BLaER1 treated with 17β-estradiol and CSF1 and Interleukin-3, amounts not matched to agents 10 nM and 100 nM (cell line): ENCODE results near the gene TENM4.

Source experiments
- H3K27ac ChIP-seq, 11 experiments: shearing (Covaris generic); formaldehyde crosslinking; 2 replicates each; pipeline ENCODE4 v1.8.1; 2022
- H3K27me3 ChIP-seq, 11 experiments: shearing (Covaris generic); formaldehyde crosslinking; 2 replicates each; pipeline ENCODE4 v1.8.1; 2022
- H3K36me3 ChIP-seq, 11 experiments: shearing (Covaris generic); formaldehyde crosslinking; 2 replicates each; pipeline ENCODE4 v1.8.1; 2022
- H3K4me1 ChIP-seq, 10 experiments: shearing (Covaris generic); formaldehyde crosslinking; 2 replicates each; pipeline ENCODE4 v1.8.1; 2022
- H3K4me2 ChIP-seq, 11 experiments: shearing (Covaris generic); formaldehyde crosslinking; 2 replicates each; pipeline ENCODE4 v1.8.1; 2022
- H3K4me3 ChIP-seq, 10 experiments: shearing (Covaris generic); formaldehyde crosslinking; 2 replicates each; pipeline ENCODE4 v1.8.1; 2022
- H3K9ac ChIP-seq, 11 experiments: shearing (Covaris generic); formaldehyde crosslinking; 2 replicates each; pipeline ENCODE4 v1.8.1; 2022
- H3K9me3 ChIP-seq, 11 experiments: shearing (Covaris generic); formaldehyde crosslinking; replicated peaks in 1 of 11; 2 replicates each; pipeline ENCODE4 v1.8.1; 2022
- H4K20me1 ChIP-seq, 11 experiments: shearing (Covaris generic); formaldehyde crosslinking; 2 replicates each; pipeline ENCODE4 v1.8.1; 2022
- Cebpa-rat ChIP-seq, 11 experiments: shearing (Covaris generic); IDR thresholded peaks; 2 replicates each; pipeline ENCODE4 v1.8.1; 2022

TENM4 gene

GRCh38 chr11:78690352-78690987 lies 750.4 kb downstream of the TENM4 start:
- no peak overlapping the region for H3K9ac ChIP-seq
- H3K9me3 ChIP-seq = no peaks in the 10 kb centered on the region
- no peaks in the 10 kb centered on the region for H3K4me1 ChIP-seq
- no peaks in the 10 kb centered on the region for H3K27me3 ChIP-seq
- no peak for TF ChIP-seq Cebpa-rat (IDR thresholded peaks at IDR 0.05)
- H3K27ac ChIP-seq = no peak overlapping the region
- peaks cover 0 to 10% (median 0%) of the 10 kb centered on the region in 11 experiments; a peak in 2 of 22 replicates for H3K36me3 ChIP-seq
- H3K4me2 ChIP-seq = no peak overlapping the region
- no peaks in the 10 kb centered on the region for H4K20me1 ChIP-seq
- H3K4me3 ChIP-seq = no peak overlapping the region

- H3K4me3 ChIP-seq = no peak overlapping the region
These were observed 751.2 kb downstream of the TENM4 start for GRCh38 chr11:78689585-78690153.

GRCh38 chr11:78689101-78689500 lies 751.7 kb downstream of the TENM4 start:
- peaks cover 0 to 14% (median 0%) of the 10 kb centered on the region in 11 experiments; a peak in 3 of 22 replicates for H3K36me3 ChIP-seq
- no peak overlapping the region for H3K9ac ChIP-seq
- peaks cover 0 to 5% (median 0%) of the 10 kb centered on the region in 11 experiments; a peak in 3 of 22 replicates for H3K9me3 ChIP-seq
- H4K20me1 ChIP-seq = no peaks in the 10 kb centered on the region
- no peak for TF ChIP-seq Cebpa-rat (IDR thresholded peaks at IDR 0.05)
- H3K4me3 ChIP-seq = no peak overlapping the region
- no peaks in the 10 kb centered on the region for H3K27me3 ChIP-seq
- H3K4me1 ChIP-seq = no peaks in the 10 kb centered on the region
- no peak overlapping the region for H3K4me2 ChIP-seq
- no peak overlapping the region for H3K27ac ChIP-seq

More at GRCh38 chr11:78689585-78690153, 751.2 kb downstream of the TENM4 start:
- no peaks in the 10 kb centered on the region for H3K4me1 ChIP-seq
- no peaks in the 10 kb centered on the region for H3K27me3 ChIP-seq
- no peak overlapping the region for H3K27ac ChIP-seq
- H3K9ac ChIP-seq = no peak overlapping the region
- TF ChIP-seq Cebpa-rat (IDR thresholded peaks at IDR 0.05) = no peak
- no peak overlapping the region for H3K4me2 ChIP-seq
- no peaks in the 10 kb centered on the region for H3K9me3 ChIP-seq
- H4K20me1 ChIP-seq = no peaks in the 10 kb centered on the region
- H3K36me3 ChIP-seq = peaks cover 0 to 10% (median 0%) of the 10 kb centered on the region in 11 experiments; a peak in 2 of 22 replicates

- Histone ChIP-seq H3K27me3 (no peaks in the 10 kb centered on the region), H4K20me1 (no peaks in the 10 kb centered on the region), H3K4me3 (no peak overlapping the region), H3K27ac (no peak overlapping the region), H3K4me1 (no peaks in the 10 kb centered on the region), H3K9me3 (peaks cover 0 to 11% (median 5%) of the 10 kb centered on the region in 11 experiments; a peak in 4 of 22 replicates), H3K9ac (no peak overlapping the region), H3K4me2 (no peak overlapping the region), H3K36me3 (peaks cover 0 to 19% (median 0%) of the 10 kb centered on the region in 11 experiments; a peak in 5 of 22 replicates)
- TF ChIP-seq Cebpa-rat (IDR thresholded peaks at IDR 0.05) = no peak
These were observed 752.4 kb downstream of the TENM4 start for GRCh38 chr11:78688460-78688859.

GRCh38 chr11:78685156-78685555 lies 755.7 kb downstream of the TENM4 start:
- H3K9ac ChIP-seq = no peak overlapping the region
- peaks cover 0 to 11% (median 5%) of the 10 kb centered on the region in 11 experiments; a peak in 4 of 22 replicates for H3K9me3 ChIP-seq
- H3K27ac ChIP-seq = no peak overlapping the region
- no peak overlapping the region for H3K4me2 ChIP-seq
- peaks cover 0 to 19% (median 0%) of the 10 kb centered on the region in 11 experiments; a peak in 5 of 22 replicates for H3K36me3 ChIP-seq
- no peak for TF ChIP-seq Cebpa-rat (IDR thresholded peaks at IDR 0.05)
- no peaks in the 10 kb centered on the region for H3K27me3 ChIP-seq
- no peaks in the 10 kb centered on the region for H3K4me1 ChIP-seq
- no peaks in the 10 kb centered on the region for H4K20me1 ChIP-seq
- no peak overlapping the region for H3K4me3 ChIP-seq

- Histone ChIP-seq H3K4me2 (no peak overlapping the region), H3K4me1 (no peaks in the 10 kb centered on the region), H3K9me3 (peaks cover 0 to 11% (median 5%) of the 10 kb centered on the region in 11 experiments; a peak in 4 of 22 replicates), H3K4me3 (no peak overlapping the region), H4K20me1 (no peaks in the 10 kb centered on the region), H3K27me3 (no peaks in the 10 kb centered on the region), H3K36me3 (peaks cover 0 to 19% (median 0%) of the 10 kb centered on the region in 11 experiments; a peak in 5 of 22 replicates), H3K9ac (no peak overlapping the region), H3K27ac (no peak overlapping the region)
- no peak for TF ChIP-seq Cebpa-rat (IDR thresholded peaks at IDR 0.05)
These were observed 756.5 kb downstream of the TENM4 start for GRCh38 chr11:78684377-78684776.

GRCh38 chr11:78683774-78684173 lies 757.1 kb downstream of the TENM4 start:
- Histone ChIP-seq H3K4me3 (no peak overlapping the region), H3K27me3 (no peaks in the 10 kb centered on the region), H3K4me2 (no peak overlapping the region), H4K20me1 (no peaks in the 10 kb centered on the region), H3K27ac (no peak overlapping the region), H3K9ac (no peak overlapping the region), H3K4me1 (no peaks in the 10 kb centered on the region), H3K36me3 (peaks cover 0 to 19% (median 0%) of the 10 kb centered on the region in 11 experiments; a peak in 5 of 22 replicates), H3K9me3 (peaks cover 0 to 11% (median 5%) of the 10 kb centered on the region in 11 experiments; a peak in 4 of 22 replicates)
- no peak for TF ChIP-seq Cebpa-rat (IDR thresholded peaks at IDR 0.05)

GRCh38 chr11:78676026-78676557 lies 764.7 kb downstream of the TENM4 start:
- no peak overlapping the region for H3K9ac ChIP-seq
- no peak for TF ChIP-seq Cebpa-rat (IDR thresholded peaks at IDR 0.05)
- H3K4me3 ChIP-seq = no peak overlapping the region
- H3K4me1 ChIP-seq = no peaks in the 10 kb centered on the region
- no peaks in the 10 kb centered on the region for H4K20me1 ChIP-seq
- H3K27ac ChIP-seq = no peak overlapping the region
- H3K4me2 ChIP-seq = no peak overlapping the region
- H3K36me3 ChIP-seq = peaks cover 0 to 15% (median 0%) of the 10 kb centered on the region in 11 experiments; a peak in 7 of 22 replicates
- no peaks in the 10 kb centered on the region for H3K9me3 ChIP-seq
- no peaks in the 10 kb centered on the region for H3K27me3 ChIP-seq

- Histone ChIP-seq H3K9ac (no peak overlapping the region), H3K9me3 (peaks cover 0 to 16% (median 0%) of the 10 kb centered on the region in 11 experiments; a peak in 5 of 22 replicates), H3K27ac (no peak overlapping the region), H3K4me3 (no peak overlapping the region), H4K20me1 (no peaks in the 10 kb centered on the region), H3K4me1 (no peaks in the 10 kb centered on the region), H3K4me2 (no peak overlapping the region), H3K27me3 (no peaks in the 10 kb centered on the region), H3K36me3 (peaks cover 0 to 44% (median 25%) of the 10 kb centered on the region in 11 experiments; a peak in 13 of 22 replicates)
- TF ChIP-seq Cebpa-rat (IDR thresholded peaks at IDR 0.05) = no peak
These were observed 767.8 kb downstream of the TENM4 start for GRCh38 chr11:78672850-78673620.
